Stimulated activated CD8-positive, alpha-beta memory T cell treated with anti-CD3 and anti-CD28 coated beads, Interleukin-4, amount 100 ng/mL, for 4 hours (primary cell): ENCODE results near the gene MST1.
A peak's percentile ranks its signal among the peaks of the same experiment; 100 is the strongest.

Source experiments
- DNase-seq, 2 donors: peaks; one replicate each; pipeline ENCODE4 v3.0.0-alpha.2; 2020; ENCODE audit warnings: low read depth in 2 of 2, low spot score in 1 of 2

Gene MST1

GRCh38 chr3:49689046-49689907 lies at the start of gene MST1, which contains the start of gene RNF123:
TSS of gene MST1 (minus strand) at chr3:49689474. CDS start at chr3:49688691, 783 bp downstream.
TSS of gene RNF123 (plus strand) at chr3:49689557. CDS start at chr3:49691166, 1,609 bp downstream.
- peak; percentile 73 to 80 for DNase-seq

GRCh38 chr3:49738067-49738713 lies 48.9 kb upstream of the MST1 start:
- DNase-seq, result no peak

- DNase-seq, result no peak
Measured at GRCh38 chr3:49734752-49735151, 45.5 kb upstream of the MST1 start.

- no peak for DNase-seq
Measured at GRCh38 chr3:49733551-49733950, 44.3 kb upstream of the MST1 start.

GRCh38 chr3:49732597-49732996 lies 43.3 kb upstream of the MST1 start:
- DNase-seq, result no peak

- no peak for DNase-seq
Measured at GRCh38 chr3:49729966-49730609, 40.8 kb upstream of the MST1 start.

GRCh38 chr3:49727924-49728361 lies 38.7 kb upstream of the MST1 start:
- no peak for DNase-seq

GRCh38 chr3:49727154-49727923 lies 38.1 kb upstream of the MST1 start:
- DNase-seq, result no peak

- DNase-seq, result no peak
Measured at GRCh38 chr3:49725906-49726681, 36.8 kb upstream of the MST1 start.

GRCh38 chr3:49724586-49724985 lies 35.3 kb upstream of the MST1 start:
- DNase-seq, result no peak

GRCh38 chr3:49723628-49724551 lies 34.6 kb upstream of the MST1 start, which contains the start of gene GMPPB:
TSS of gene GMPPB (minus strand) at chr3:49723951. CDS start at chr3:49723726, 225 bp downstream.
- peak; percentile 81 to 82 for DNase-seq

- peak in 1 of 2 donors; percentile 17 for DNase-seq
Measured at GRCh38 chr3:49723296-49723627, 34.0 kb upstream of the MST1 start.

GRCh38 chr3:49722896-49723295 lies 33.6 kb upstream of the MST1 start:
- DNase-seq, result no peak

GRCh38 chr3:49721896-49722781 lies 32.9 kb upstream of the MST1 start:
- no peak for DNase-seq

- DNase-seq, result no peak
Measured at GRCh38 chr3:49721596-49721895, 32.3 kb upstream of the MST1 start.

GRCh38 chr3:49720855-49721595 lies 31.8 kb upstream of the MST1 start:
- DNase-seq, result no peak

- DNase-seq, result peak; percentile 72 to 82
Measured at GRCh38 chr3:49719214-49719884, 30.1 kb upstream of the MST1 start, which contains the start of gene AMIGO3. TSS of gene AMIGO3 (minus strand) at chr3:49719684. CDS start at chr3:49719465, 219 bp downstream.
